ENCODE measurements around the gene SSUH2. TPM values are rescaled to one million over a fixed set of nuclear protein-coding genes. Genes with fewer than 3 reads are reported as not detected.

The SSUH2 gene
- total and polyA plus RNA-seq, 2 experiments from 2014 or later = 0.73 to 2.3 TPM

GRCh38 chr3:8604006-8604405 lies 40.6 kb downstream of the SSUH2 start:
- Mint-ChIP-seq H3K27me3 (ENCODE audit: insufficient read depth, low read depth, poor library complexity) (no peaks in the 10 kb centered on the region), H3K4me3 (no peak overlapping the region), H3K27ac (no peak overlapping the region), H3K9me3 (0 out of 3 replicates have a peak, but pooled peaks cover 3% of the 10 kb centered on the region), H3K36me3 (ENCODE audit: low read depth) (peaks cover 5% of the 10 kb centered on the region; the same call in 2 of the 3 replicates), H3K4me1 (peaks cover 3% of the 10 kb centered on the region)
- no peaks in the 10 kb centered on the region for H3K36me3 ChIP-seq (ENCODE audit: insufficient read depth)
- no peak overlapping the region for H3K4me2 ChIP-seq
- peaks cover 5% of the 10 kb centered on the region; the same call in 1 of the 2 replicates for H3K9me2 ChIP-seq (ENCODE audit: insufficient read depth)
- no peaks in the 10 kb centered on the region; the same call in 1 of the 2 replicates for H3K4me1 ChIP-seq (ENCODE audit: insufficient read depth)
- TF ChIP-seq JUNB (IDR thresholded peaks at IDR 0.05; ENCODE audit: unreplicated experiment) = no peak
- no peak for TF ChIP-seq NANOG (IDR thresholded peaks at IDR 0.05; ENCODE audit: borderline replicate concordance)
- TF ChIP-seq REST (IDR thresholded peaks at IDR 0.05; ENCODE audit: unreplicated experiment) = no peak
- TF ChIP-seq, protein P1, sequence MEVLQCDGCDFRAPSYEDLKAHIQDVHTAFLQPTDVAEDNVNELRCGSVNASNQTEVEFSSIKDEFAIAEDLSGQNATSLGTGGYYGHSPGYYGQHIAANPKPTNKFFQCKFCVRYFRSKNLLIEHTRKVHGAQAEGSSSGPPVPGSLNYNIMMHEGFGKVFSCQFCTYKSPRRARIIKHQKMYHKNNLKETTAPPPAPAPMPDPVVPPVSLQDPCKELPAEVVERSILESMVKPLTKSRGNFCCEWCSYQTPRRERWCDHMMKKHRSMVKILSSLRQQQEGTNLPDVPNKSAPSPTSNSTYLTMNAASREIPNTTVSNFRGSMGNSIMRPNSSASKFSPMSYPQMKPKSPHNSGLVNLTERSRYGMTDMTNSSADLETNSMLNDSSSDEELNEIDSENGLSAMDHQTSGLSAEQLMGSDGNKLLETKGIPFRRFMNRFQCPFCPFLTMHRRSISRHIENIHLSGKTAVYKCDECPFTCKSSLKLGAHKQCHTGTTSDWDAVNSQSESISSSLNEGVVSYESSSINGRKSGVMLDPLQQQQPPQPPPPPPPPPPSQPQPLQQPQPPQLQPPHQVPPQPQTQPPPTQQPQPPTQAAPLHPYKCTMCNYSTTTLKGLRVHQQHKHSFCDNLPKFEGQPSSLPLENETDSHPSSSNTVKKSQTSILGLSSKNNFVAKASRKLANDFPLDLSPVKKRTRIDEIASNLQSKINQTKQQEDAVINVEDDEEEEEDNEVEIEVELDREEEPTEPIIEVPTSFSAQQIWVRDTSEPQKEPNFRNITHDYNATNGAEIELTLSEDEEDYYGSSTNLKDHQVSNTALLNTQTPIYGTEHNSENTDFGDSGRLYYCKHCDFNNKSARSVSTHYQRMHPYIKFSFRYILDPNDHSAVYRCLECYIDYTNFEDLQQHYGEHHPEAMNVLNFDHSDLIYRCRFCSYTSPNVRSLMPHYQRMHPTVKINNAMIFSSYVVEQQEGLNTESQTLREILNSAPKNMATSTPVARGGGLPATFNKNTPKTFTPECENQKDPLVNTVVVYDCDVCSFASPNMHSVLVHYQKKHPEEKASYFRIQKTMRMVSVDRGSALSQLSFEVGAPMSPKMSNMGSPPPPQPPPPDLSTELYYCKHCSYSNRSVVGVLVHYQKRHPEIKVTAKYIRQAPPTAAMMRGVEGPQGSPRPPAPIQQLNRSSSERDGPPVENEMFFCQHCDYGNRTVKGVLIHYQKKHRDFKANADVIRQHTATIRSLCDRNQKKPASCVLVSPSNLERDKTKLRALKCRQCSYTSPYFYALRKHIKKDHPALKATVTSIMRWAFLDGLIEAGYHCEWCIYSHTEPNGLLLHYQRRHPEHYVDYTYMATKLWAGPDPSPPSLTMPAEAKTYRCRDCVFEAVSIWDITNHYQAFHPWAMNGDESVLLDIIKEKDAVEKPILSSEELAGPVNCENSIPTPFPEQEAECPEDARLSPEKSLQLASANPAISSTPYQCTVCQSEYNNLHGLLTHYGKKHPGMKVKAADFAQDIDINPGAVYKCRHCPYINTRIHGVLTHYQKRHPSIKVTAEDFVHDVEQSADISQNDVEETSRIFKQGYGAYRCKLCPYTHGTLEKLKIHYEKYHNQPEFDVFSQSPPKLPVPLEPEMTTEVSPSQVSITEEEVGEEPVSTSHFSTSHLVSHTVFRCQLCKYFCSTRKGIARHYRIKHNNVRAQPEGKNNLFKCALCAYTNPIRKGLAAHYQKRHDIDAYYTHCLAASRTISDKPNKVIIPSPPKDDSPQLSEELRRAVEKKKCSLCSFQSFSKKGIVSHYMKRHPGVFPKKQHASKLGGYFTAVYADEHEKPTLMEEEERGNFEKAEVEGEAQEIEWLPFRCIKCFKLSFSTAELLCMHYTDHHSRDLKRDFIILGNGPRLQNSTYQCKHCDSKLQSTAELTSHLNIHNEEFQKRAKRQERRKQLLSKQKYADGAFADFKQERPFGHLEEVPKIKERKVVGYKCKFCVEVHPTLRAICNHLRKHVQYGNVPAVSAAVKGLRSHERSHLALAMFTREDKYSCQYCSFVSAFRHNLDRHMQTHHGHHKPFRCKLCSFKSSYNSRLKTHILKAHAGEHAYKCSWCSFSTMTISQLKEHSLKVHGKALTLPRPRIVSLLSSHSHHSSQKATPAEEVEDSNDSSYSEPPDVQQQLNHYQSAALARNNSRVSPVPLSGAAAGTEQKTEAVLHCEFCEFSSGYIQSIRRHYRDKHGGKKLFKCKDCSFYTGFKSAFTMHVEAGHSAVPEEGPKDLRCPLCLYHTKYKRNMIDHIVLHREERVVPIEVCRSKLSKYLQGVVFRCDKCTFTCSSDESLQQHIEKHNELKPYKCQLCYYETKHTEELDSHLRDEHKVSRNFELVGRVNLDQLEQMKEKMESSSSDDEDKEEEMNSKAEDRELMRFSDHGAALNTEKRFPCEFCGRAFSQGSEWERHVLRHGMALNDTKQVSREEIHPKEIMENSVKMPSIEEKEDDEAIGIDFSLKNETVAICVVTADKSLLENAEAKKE (CRISPR knock-in tag; IDR thresholded peaks at IDR 0.05) = no peak
- TF ChIP-seq ETS1 (IDR thresholded peaks at IDR 0.05) = no peak
- TF ChIP-seq ZNF331 (CRISPR knock-in tag; IDR thresholded peaks at IDR 0.05; ENCODE audit: low read depth) = no peak
- TF ChIP-seq ZNF114 (CRISPR knock-in tag; IDR thresholded peaks at IDR 0.05) = no peak
- H2AFZ ChIP-seq = no peak overlapping the region
- no peaks in the 10 kb centered on the region for H3K27me3 ChIP-seq (ENCODE audit: insufficient read depth)
- no peaks in the 10 kb centered on the region for H4K20me1 ChIP-seq (replicated peaks; ENCODE audit: insufficient read depth)
- H3K79me2 ChIP-seq (replicated peaks; ENCODE audit: insufficient read depth) = no peaks in the 10 kb centered on the region
- H3K4me3 ChIP-seq = no peak overlapping the region
- H3K27ac ChIP-seq (ENCODE audit: low read depth) = no peak overlapping the region
- DNase-seq (ENCODE audit: low spot score) (no peak), ATAC-seq (no peak)
- no peaks in the 10 kb centered on the region for H3F3A ChIP-seq (replicated peaks; ENCODE audit: low read depth)
